Rectal smooth muscle tissue (tissue), 1 donor: ENCODE measurements around the gene NPAS3.

Experiments
- H3K27ac ChIP-seq: one replicate; pipeline ENCODE4 v1.7.0; 2013; ENCODE audit warnings: low read depth, low read length, inconsistent platforms
- H3K27me3 ChIP-seq: one replicate; pipeline ENCODE4 v1.7.0; 2013; ENCODE audit warnings: low read length; ENCODE audit not compliant: control insufficient read depth, insufficient read depth
- H3K36me3 ChIP-seq: one replicate; pipeline ENCODE4 v1.7.0; 2013; ENCODE audit warnings: low read length; ENCODE audit not compliant: control insufficient read depth, insufficient read depth
- H3K4me1 ChIP-seq: one replicate; pipeline ENCODE4 v1.7.0; 2013; ENCODE audit warnings: low read length; ENCODE audit not compliant: control insufficient read depth, insufficient read depth
- H3K4me3 ChIP-seq: one replicate; pipeline ENCODE4 v1.7.0; 2013; ENCODE audit warnings: low read length
- H3K9ac ChIP-seq: one replicate; pipeline ENCODE4 v1.7.0; 2013; ENCODE audit warnings: low read length

The NPAS3 gene

DNA sequence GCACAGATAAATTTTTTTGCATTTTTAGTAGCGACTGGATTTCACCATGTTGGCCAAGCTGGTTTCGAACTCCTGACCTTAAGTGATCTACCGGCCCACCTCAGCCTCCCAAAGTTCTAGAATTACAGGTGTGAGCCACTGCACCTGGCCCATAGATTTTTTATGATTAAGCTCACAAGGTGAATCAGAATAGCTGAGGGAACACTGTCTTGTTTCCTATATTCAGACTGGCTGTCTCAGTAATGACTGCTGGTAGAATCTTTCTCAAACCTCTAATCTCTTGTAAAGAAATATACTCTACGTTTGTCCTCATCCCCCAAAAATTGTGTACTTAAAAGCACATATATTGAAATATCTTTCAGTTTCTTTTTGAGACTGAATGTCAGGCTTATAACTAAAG lies 650.1 kb downstream of the NPAS3 start:
- no peak overlapping the region for H3K4me3 ChIP-seq
- H3K4me1 ChIP-seq = no peaks in the 10 kb centered on the region
- H3K27me3 ChIP-seq = no peaks in the 10 kb centered on the region
- H3K27ac ChIP-seq = no peak overlapping the region
- no peak overlapping the region for H3K9ac ChIP-seq
- H3K36me3 ChIP-seq = no peaks in the 10 kb centered on the region

DNA sequence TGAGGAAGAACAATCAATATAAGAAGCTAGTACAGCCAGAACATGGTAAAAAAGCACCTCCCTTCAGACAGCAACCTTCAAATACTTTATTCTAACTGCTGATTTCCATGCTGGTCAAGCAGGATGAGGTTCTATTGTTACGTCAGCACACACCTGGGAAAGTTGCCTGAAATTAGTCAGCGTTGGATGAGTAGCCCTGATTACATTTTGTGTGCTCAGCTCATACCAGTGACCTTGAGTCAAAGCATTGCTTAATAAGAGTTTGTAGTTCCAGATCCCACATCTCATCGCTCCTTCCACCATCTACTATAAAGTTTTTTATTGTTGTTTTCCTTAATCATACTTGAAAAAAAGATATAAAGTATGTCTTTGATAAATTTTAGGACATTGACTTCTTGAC lies 650.7 kb downstream of the NPAS3 start:
- Histone ChIP-seq H3K36me3 (no peaks in the 10 kb centered on the region), H3K4me1 (no peaks in the 10 kb centered on the region), H3K4me3 (no peak overlapping the region), H3K27me3 (no peaks in the 10 kb centered on the region), H3K27ac (no peak overlapping the region), H3K9ac (no peak overlapping the region)

- Histone ChIP-seq H3K36me3 (no peaks in the 10 kb centered on the region), H3K4me1 (no peaks in the 10 kb centered on the region), H3K4me3 (no peak overlapping the region), H3K27me3 (no peaks in the 10 kb centered on the region), H3K9ac (no peak overlapping the region), H3K27ac (no peak overlapping the region)
Observed at GRCh38 chr14:33590891-33591630, 652.4 kb downstream of the NPAS3 start.

DNA sequence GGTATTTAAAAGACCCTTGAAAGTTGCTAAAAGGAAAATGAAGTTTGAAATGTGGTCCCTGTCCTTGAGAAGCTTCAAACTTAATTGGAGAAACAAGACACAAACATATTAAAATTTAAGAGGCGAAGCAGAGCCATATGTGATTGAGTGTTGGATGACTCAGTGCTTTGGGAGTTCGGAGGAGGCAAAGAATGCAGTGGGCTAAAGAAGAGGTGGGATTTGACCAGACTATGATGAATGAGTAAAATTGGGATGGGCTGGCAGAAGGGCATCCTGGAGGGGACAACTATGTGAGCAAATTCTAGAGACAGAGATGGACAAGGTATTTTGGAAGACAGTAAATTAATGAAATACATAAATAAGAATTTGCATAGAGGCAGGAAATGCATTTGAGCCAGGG lies 653.6 kb downstream of the NPAS3 start:
- no peak overlapping the region for H3K9ac ChIP-seq
- no peak overlapping the region for H3K27ac ChIP-seq
- H3K36me3 ChIP-seq = no peaks in the 10 kb centered on the region
- H3K4me3 ChIP-seq = no peak overlapping the region
- no peaks in the 10 kb centered on the region for H3K4me1 ChIP-seq
- no peaks in the 10 kb centered on the region for H3K27me3 ChIP-seq

GRCh38 chr14:33596211-33597080 lies 657.8 kb downstream of the NPAS3 start:
- Histone ChIP-seq H3K4me3 (no peak overlapping the region), H3K9ac (no peak overlapping the region), H3K27ac (no peak overlapping the region), H3K27me3 (no peaks in the 10 kb centered on the region), H3K36me3 (no peaks in the 10 kb centered on the region), H3K4me1 (no peaks in the 10 kb centered on the region)

DNA sequence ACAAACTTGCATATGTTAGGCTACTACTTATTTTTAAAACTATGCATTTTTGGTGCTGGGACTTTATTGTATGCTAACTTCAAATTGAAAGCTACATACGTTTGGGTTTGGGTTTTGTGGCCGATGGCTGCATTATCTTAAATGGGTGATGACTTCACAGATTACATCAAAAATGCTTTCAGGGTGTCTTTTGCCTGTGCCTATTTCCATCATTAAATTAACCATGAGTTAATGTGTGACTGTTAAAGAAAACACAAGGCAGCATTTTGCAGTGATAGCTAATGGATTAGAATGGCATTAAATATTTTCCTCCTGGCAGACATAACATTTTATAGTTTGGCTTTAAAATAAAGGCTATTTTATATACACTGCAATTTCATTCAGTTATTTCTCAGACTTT lies 659.9 kb downstream of the NPAS3 start:
- H3K4me1 ChIP-seq = no peaks in the 10 kb centered on the region

DNA sequence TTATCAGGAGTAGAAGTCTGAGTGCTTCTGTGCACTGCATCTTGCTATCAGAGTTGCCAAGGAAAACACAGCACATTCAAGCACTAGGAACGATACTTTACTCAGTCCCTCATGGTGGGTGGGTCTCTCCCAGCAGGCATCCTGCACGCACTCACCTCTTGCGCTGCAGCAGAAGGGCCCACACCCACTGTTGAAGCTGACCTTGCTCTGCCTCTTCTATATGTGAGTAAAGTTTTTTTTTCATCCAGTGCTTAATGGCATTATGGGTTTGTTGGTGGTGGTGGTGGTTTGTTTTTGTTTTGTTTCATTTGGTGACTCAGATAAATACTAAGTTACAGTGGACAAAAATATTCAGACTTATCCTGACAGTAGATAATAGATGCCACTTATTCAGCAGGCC lies 663.7 kb downstream of the NPAS3 start:
- no peak overlapping the region for H3K9ac ChIP-seq
- no peak overlapping the region for H3K4me3 ChIP-seq
- H3K36me3 ChIP-seq = no peaks in the 10 kb centered on the region
- no peaks in the 10 kb centered on the region for H3K27me3 ChIP-seq
- no peaks in the 10 kb centered on the region for H3K4me1 ChIP-seq
- no peak overlapping the region for H3K27ac ChIP-seq

More for the DNA sequence above, 659.9 kb downstream of the NPAS3 start:
- no peak overlapping the region for H3K9ac ChIP-seq
- H3K4me3 ChIP-seq = no peak overlapping the region
- no peaks in the 10 kb centered on the region for H3K36me3 ChIP-seq
- no peaks in the 10 kb centered on the region for H3K27me3 ChIP-seq
- H3K27ac ChIP-seq = no peak overlapping the region

DNA sequence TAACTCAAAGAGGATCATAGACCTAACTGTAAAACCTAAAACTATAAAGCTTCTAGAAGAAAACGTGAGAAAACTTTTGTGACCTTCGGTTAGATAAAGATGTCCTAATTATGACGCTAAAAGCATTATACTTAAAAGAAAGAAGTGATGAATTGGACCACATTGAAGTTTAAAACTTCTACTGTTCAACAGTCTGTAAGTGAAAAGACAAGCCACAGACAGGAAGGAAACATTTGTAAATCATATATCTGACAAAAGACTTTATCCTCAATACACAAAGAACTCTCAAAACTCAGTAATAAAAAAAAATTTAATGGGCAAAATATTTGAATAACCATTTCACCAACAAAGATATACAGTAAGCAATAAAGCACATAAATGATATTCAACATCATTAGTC lies 667.9 kb downstream of the NPAS3 start:
- no peaks in the 10 kb centered on the region for H3K27me3 ChIP-seq
- no peak overlapping the region for H3K4me3 ChIP-seq
- H3K36me3 ChIP-seq = no peaks in the 10 kb centered on the region
- no peak overlapping the region for H3K27ac ChIP-seq
- no peaks in the 10 kb centered on the region for H3K4me1 ChIP-seq
- H3K9ac ChIP-seq = no peak overlapping the region

DNA sequence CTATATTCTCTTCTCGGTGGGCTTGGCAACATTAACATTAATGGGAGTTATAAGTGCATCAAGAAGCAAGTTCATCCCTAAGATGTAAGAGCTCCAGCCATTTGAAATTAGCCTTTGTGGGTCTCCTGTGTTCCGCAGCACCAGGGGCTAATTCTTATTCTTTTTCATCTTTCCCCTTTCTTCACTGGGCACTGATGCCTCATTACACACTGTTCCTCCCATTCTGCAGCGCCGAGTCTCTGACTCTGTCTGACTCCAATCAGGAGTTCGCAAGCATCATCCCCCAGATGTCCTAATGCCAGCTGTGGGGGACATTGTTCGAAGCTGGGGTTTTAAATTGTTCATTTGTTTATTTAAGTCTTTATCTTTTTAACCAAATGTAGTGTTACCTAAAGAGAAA lies 670.9 kb downstream of the NPAS3 start:
- no peaks in the 10 kb centered on the region for H3K27me3 ChIP-seq
- H3K36me3 ChIP-seq = no peaks in the 10 kb centered on the region
- H3K4me3 ChIP-seq = no peak overlapping the region

GRCh38 chr14:33610121-33610520 lies 671.4 kb downstream of the NPAS3 start:
- no peaks in the 10 kb centered on the region for H3K27me3 ChIP-seq
- no peak overlapping the region for H3K9ac ChIP-seq
- H3K4me1 ChIP-seq = no peaks in the 10 kb centered on the region
- no peaks in the 10 kb centered on the region for H3K36me3 ChIP-seq
- no peak overlapping the region for H3K27ac ChIP-seq
- H3K4me3 ChIP-seq = no peak overlapping the region

More for the DNA sequence above, 670.9 kb downstream of the NPAS3 start:
- H3K27ac ChIP-seq = no peak overlapping the region
- no peaks in the 10 kb centered on the region for H3K4me1 ChIP-seq
- H3K9ac ChIP-seq = no peak overlapping the region

- Histone ChIP-seq H3K36me3 (no peaks in the 10 kb centered on the region), H3K27me3 (no peaks in the 10 kb centered on the region), H3K4me1 (no peaks in the 10 kb centered on the region), H3K4me3 (no peak overlapping the region), H3K9ac (no peak overlapping the region), H3K27ac (no peak overlapping the region)
Observed at GRCh38 chr14:33611405-33612196, 672.9 kb downstream of the NPAS3 start.

DNA sequence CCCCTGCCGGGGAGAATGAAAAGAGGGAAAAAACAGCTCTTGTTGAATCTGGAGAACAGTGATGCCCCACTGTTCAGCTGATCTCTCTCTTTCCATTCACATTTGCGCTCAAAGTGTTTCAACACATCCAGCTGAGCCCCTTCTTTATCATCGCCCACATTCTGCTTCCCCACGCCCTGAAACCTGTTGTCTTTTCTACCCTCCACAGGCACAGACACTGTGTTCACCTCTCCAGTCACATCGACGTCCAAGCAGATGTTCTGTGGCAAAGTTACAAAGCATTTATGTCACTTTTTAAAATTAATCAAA lies 673.5 kb downstream of the NPAS3 start:
- Histone ChIP-seq H3K4me1 (no peaks in the 10 kb centered on the region), H3K4me3 (no peak overlapping the region), H3K27ac (no peak overlapping the region), H3K9ac (no peak overlapping the region), H3K27me3 (no peaks in the 10 kb centered on the region), H3K36me3 (no peaks in the 10 kb centered on the region)
